ENCODE results near the gene OLFM2.
"Not testable (repeated sequence)": the region's sequence is repeated elsewhere in the genome, so short reads cannot be mapped to it uniquely, and the experiment has no call there.

The OLFM2 gene

GRCh38 chr19:9936326-9937000 is at the start of gene OLFM2:
TSS of gene OLFM2 (minus strand) at chr19:9936515. CDS start at chr19:9936366, 149 bp downstream.
- no peak for DNase-seq (ENCODE audit: low read depth in 2 of 2)

DNA sequence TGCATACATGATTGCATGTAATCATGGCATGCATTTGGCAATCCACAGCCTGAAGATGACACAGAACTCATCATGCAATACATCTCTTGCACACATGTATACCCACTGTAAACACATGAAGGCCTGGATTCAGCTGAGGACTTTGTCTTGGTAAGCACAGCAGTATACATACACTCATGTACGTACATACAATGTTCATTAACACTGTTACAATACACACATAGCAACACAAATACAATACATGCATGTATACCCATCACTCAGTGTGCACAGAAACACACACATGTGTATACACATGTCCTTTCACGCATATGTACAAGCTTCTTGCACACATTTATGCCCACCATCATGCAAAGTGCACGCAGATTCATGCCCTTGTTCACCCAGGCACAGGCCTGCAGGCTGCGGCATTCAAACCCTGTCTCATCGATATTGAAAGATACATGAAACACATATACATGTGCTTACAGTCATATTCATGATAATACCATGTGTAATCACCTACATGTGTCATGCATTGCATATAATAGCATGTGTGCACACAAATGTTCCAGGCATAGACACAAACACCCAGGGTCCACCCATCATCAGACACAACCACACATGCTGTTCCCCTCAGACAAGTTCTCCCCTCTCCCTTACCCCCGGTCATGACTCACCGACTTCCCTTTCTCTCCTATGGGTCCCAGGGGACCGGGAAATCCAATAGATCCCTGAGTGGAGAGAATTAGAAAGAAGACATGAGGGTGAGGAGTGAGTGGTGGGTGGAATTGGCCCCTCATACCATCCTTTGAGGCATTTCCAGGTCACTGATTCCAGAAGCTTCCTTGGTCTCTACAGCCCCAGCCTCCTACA is 45.3 kb upstream of the OLFM2 start:
- DNase-seq (ENCODE audit: low read depth in 2 of 2), result no peak

DNA sequence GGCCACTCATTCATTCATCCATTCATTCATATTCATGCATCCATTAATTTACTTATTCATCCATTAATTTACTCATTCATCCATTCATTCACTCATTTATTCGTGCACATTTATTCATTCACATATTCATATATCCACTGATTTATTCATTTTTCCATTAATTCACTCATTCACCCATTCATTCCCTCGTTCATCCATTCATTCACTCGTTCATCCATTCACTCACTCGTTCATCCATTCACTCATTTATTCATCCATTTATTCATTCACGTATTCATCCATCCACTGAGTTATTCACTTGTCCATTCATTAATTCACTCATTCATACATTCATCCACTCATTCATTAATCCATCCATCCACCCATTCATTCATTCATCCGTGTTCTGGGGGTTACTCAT is 35.8 kb upstream of the OLFM2 start:
- no peak for DNase-seq (ENCODE audit: low read depth in 2 of 2)

GRCh38 chr19:9971166-9971897 is 35.0 kb upstream of the OLFM2 start:
- DNase-seq (ENCODE audit: low read depth in 2 of 2), result no peak

- no peak for DNase-seq (ENCODE audit: low read depth in 2 of 2)
Measured at GRCh38 chr19:9970481-9970880, 34.2 kb upstream of the OLFM2 start.

DNA sequence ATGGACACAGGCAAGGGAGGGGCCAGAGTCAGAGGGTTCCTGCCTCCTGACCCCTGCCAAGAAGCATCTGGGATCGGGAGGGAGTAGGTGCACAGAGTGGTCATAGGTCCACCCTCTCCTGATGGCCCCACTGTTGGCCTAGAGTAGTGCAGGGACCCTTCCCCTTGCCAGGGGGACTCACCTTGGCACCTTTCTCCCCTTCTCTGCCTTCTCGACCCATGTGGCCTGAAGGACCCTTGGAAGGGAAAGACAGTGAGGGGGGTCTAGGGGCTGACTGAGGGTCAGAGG is 33.3 kb upstream of the OLFM2 start:
- DNase-seq (ENCODE audit: low read depth in 2 of 2), result no peak

DNA sequence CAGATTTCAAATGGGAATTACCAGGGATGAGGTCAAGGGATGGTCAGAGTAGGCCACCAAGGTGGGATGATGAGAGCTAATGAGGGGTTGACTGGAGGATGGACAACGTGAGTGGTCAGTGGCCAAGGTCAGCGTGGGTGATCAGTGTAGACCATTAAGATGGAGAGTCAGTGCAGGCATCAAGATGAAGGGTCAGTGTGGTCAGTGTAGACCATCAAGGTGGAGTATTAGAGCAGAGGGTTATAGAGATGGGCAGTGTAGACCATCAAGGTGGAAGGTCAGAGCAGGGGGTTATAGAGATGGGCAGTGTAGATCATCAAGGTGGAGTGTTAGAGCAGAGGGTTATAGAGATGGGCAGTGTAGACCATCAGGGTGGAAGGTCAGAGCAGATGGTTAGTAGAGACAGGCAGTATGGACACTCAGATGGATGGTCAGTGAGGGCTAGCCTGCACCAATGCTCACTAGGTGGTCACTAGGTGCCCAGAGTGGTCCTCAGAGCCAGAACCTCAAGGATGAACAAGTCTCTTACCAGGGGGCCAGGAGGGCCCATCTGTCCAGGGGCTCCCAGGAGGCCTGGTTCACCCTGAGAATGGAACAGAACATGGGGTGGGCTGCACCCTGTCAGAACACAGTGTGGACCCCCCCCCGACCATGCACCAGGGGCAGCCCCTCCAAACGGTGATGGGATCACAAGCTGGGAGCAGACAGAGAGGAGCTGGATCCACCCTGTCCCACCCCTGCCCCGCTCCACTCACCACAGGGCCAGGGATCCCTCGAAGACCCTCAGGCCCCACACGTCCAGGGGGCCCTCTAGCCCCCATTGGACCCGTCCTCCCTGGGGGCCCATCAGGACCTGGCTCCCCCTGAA is 32.7 kb upstream of the OLFM2 start:
- DNase-seq (ENCODE audit: low read depth in 2 of 2), result no peak

- no peak for DNase-seq (ENCODE audit: low read depth in 2 of 2)
Measured at GRCh38 chr19:9967326-9967725, 31.0 kb upstream of the OLFM2 start.

- DNase-seq (ENCODE audit: low read depth in 2 of 2), result no peak
Measured at GRCh38 chr19:9966448-9966847, 30.1 kb upstream of the OLFM2 start.

- no peak for DNase-seq (ENCODE audit: low read depth in 2 of 2)
Measured at GRCh38 chr19:9966024-9966423, 29.7 kb upstream of the OLFM2 start.

DNA sequence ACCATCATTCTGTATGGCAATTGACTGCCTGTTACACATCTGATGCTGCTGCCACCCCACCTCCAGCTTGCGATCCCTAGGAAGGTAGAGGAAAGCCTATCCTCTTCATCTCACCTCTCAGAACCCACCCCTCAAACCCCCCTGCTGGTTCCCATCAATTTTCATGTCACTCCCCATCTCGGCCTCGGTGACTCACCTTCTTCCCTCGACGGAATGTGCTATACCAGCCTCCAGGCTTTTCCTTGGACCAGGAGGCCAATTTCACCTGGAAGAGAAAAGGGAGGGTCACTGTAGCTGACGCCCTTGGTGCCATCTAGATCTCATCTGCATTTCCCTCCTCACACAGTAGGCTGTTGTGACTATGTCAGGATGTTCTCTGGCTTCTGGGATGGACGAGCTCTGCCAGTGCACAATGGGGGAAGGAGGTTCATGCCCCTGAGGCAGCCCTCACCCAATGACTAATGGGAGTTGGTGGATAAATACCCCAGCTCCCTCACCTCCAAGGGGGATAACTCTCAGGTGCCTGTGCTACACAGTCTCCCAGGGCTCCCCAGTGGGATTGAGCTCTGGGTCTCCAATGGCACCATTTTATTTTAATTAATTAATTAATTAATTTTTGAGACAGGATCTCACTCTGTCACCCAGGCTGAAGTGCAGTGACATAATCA is 26.4 kb upstream of the OLFM2 start:
- DNase-seq (ENCODE audit: low read depth in 2 of 2), result no peak

- DNase-seq (ENCODE audit: low read depth in 2 of 2), result no peak
Measured at GRCh38 chr19:9961103-9961502, 24.8 kb upstream of the OLFM2 start.

GRCh38 chr19:9958379-9958821 is 22.1 kb upstream of the OLFM2 start:
- no peak for DNase-seq (ENCODE audit: low read depth in 2 of 2)

GRCh38 chr19:9956956-9957355 is 20.6 kb upstream of the OLFM2 start:
- no peak for DNase-seq (ENCODE audit: low read depth in 2 of 2)

GRCh38 chr19:9953802-9954542 is 17.7 kb upstream of the OLFM2 start:
- no peak for DNase-seq (ENCODE audit: low read depth in 2 of 2)

- no peak for DNase-seq (ENCODE audit: low read depth in 2 of 2)
Measured at GRCh38 chr19:9952276-9952675, 16.0 kb upstream of the OLFM2 start.

DNA sequence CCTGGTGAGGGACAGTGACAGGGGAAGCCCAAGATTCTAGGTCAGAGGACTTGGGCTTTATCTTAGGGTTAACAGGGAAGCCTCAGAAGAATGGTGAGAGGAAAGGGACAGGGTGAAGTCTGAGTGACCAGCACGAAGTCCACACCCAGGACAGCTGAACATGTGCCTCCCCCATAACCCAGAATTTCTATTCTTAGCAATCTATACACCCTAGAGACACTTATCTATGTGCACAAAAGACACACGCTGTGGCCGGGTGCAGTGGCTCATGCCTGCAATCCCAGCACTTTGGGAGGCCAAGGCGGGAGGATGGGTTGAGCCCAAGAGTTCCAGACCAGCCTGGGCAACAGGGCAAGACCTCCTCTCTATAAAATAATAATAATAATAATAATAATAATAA is 11.1 kb upstream of the OLFM2 start:
- DNase-seq (ENCODE audit: low read depth in 2 of 2), result no peak

- DNase-seq (ENCODE audit: low read depth in 2 of 2), result not testable (repeated sequence)
Measured at GRCh38 chr19:9946528-9947125, 10.3 kb upstream of the OLFM2 start.

- no peak for DNase-seq (ENCODE audit: low read depth in 2 of 2)
Measured at GRCh38 chr19:9945319-9945966, 9.1 kb upstream of the OLFM2 start.

DNA sequence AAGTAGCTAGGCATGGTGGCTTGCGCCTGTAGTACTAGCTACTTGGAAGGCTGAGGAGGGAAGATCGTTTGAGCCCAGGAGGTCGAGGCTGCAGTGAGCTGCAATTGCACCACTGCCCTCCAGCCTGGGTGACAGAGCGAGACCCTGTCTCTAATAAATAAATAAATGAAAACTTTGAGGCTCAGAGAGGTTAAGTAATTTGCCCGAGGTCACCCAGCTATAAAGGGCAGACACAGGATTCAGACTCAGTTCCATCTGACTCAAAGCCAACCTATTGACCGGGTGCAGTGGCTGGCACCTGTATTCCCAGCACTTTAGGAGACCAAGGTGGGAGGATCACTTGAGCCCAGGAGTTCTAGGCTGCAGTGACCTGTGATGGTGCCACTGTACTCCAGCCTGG is 7.4 kb upstream of the OLFM2 start:
- DNase-seq (ENCODE audit: low read depth in 2 of 2), result no peak
